GM19397 (cell line): ENCODE measurements around the gene GNG12.
"Not testable (repeated sequence)": the region's sequence is repeated elsewhere in the genome, so short reads cannot be mapped to it uniquely, and the experiment has no call there.

Source experiments
- ATAC-seq: cut with Tn5 transposase; IDR thresholded peaks from one replicate; pipeline ENCODE4 v1.9.1; 2021; ENCODE audit warnings: mild to moderate bottlenecking, moderate library complexity; ENCODE audit not compliant: unreplicated experiment

GNG12 gene

GRCh38 chr1:67735806-67736627 lies 97.2 kb downstream of the GNG12 start:
- ATAC-seq = peak; percentile 95

DNA sequence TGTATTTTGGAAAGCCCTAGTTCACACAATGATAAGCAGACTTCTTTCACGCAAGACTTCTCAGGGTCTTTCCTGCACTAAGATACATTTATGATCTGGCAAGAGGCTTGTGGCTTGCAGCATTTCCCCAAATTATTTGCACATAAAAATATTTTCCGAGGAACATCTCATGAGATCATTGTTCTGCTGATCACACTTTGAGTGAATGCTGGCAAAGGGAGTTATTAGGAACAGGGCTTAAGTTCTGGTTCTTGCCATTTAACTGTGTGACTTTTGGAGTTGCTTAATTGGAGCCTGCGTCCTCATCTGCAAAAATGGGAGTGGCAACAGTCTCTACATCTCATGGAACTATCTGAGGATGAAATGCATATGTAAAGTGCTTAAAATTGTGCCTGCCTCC lies 98.1 kb downstream of the GNG12 start:
- no peak for ATAC-seq

DNA sequence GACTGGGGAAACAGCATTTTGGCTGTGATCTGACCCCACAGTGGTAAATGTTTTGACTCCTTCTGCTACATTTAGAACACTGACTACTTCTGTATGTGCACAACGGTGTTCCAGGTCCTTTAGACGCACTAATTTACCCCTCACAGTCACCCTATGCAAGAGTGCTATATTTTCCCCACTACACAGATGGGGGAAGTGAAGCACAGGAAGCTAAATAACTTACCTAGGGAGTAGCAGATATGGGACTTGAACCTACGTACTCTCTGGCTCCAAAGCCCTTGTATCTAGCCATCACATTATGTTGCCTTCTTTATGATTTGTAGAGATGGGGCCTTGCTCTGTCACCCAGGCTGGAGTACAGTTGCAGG lies 99.0 kb downstream of the GNG12 start:
- no peak for ATAC-seq

DNA sequence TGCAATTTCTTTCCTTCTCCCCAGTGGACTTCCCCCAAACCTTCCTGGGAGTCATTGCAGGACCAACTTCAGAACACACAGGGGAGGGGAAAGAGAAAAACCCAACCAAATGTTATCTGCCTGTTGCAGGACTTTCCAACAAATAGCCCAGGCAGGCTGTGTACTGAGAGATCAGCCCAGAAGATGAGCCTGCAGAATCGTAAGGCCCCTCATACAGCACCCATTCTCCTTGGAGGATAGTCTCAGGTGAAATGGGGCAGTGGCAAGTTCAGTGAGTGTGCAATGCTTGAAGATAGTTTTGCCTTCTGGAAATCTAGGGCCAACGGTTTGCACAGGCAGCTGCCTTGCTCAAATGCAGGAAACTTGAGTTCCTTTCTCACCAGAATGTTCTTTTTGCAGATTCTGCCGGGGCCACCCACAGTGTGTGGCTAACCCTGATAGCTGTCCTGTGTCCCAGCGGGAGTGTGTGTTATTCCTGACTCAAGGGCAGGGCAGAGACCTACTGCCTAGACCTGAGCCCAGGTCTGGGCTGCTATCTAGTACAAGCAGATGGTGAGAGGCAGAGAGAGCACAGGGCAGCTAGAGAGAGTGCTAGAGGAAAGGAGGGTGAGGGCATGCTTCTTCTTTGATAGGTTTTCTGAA lies 99.5 kb downstream of the GNG12 start:
- no peak for ATAC-seq

DNA sequence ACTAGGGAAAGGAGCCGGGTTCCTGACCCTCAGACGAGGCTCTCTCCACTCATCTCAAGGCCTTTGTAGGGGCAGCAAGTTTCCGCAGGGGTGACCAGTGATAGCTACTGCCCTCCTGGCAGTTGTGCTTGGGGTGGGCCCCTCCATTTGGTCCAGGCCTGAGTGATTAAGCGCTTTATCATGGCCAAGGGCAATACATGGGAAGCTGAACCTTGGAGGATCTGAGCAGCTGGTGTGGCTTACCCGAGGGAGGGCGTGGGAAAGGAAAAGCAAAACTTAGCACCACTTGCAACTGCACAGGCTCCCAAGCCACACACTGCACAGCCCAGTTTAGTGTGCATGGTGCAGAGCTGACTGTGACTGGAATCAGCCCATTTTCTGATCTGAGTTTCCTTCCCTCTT lies 100.5 kb downstream of the GNG12 start:
- ATAC-seq = no peak

- ATAC-seq = no peak
These were observed 101.9 kb downstream of the GNG12 start for GRCh38 chr1:67731322-67731721.

DNA sequence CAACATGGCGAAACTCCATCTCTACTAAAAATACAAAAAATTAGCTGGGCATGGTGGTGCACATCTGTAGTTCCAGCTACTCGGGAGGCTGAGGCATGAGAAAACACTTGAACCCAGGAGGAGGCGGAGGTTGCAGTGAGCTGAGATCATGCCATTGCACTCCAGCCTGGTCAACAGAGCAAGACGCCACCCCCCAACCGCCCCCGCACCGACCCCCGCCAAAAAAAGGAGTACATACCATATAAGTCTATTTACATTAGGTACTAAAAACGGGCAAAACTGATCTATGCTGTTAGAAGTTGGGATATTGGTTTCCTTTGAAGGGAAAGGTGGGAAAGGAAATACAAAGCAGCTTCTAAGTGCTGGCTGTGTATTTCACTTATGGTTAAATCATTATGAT lies 103.0 kb downstream of the GNG12 start:
- ATAC-seq = not testable (repeated sequence)

DNA sequence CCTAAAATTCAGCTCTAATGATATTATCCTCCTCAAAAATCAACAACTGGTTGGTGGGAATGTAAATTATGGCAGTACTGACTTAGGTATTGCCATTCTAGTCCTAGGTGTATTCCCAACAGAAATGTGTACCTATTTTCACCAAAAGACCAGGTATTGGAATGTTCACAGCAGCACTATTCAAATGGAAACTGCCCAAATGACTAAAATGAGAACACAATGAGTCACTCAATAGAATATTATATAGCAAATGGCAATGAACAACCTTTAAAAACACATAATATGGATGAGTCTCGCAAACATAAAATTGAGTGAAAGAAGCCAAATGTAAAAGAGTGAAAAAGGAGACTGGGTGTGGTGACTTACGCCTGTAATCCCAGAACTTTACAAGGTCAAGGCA lies 103.4 kb downstream of the GNG12 start:
- ATAC-seq = no peak

GRCh38 chr1:67726224-67726623 lies 107.0 kb downstream of the GNG12 start:
- ATAC-seq = no peak

GRCh38 chr1:67724928-67725560 lies 108.2 kb downstream of the GNG12 start:
- no peak for ATAC-seq

- no peak for ATAC-seq
These were observed 109.6 kb downstream of the GNG12 start for GRCh38 chr1:67723620-67724019.

- ATAC-seq = no peak
These were observed 110.1 kb downstream of the GNG12 start for GRCh38 chr1:67723126-67723525.

DNA sequence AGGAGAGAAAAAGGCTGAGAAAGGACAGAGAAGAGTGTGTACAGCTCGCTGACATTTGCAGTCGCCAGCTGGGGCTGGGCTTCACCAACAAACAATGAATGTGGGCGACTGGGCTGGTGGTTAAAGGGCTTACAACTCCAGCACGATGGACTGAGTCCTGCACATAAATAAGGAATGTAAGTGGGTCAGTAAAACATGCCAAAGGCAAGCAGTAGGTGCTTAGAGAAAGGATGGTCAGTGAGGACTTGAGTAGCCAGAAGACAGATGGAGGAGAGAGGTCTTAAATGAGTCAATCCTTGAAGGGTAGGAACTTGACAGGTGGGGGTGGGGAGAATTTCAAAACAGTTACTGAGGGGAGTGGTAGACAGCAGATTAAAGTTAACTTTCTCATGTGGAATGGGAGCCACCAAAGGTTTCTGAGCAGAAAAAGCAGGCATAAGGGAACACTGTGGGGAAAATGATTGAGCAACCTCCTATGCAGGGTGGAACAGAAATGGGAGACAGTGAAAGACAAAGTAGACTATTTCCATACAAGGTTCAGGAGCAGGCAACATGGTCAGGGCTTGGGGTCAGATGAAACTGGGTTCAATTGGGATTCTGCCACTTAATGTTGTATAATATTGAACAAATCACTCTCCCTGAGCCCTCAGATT lies 110.8 kb downstream of the GNG12 start:
- ATAC-seq = no peak

DNA sequence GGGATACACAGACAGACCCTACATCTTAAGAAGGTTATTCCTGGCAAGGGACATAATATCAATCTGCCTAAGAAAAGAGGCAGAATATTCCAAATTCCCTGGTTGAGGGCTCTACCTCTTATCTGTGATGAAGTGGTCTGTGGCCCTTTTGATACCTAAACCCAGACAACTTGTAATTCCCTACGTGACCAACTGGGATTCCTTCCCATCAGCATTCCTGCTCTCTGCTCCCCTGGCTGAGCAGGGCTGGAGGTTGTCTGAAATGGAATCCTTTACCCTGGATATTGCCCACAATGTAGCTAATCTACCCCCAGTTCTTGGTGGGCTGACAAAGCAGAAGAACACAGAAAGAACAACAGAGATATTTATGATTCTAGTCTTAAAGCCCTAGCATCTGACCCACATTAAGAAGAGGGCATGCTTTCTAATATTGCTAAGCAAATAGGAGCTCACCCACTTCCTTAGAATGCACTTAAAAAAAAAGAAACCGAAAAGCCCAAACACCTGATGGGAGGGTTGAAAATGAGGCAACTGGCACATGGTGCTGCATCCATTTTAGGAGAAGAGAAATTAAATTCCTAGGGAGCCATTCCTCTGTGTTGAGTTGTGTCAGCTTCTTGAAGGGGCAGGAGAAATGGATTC lies 111.5 kb downstream of the GNG12 start:
- no peak for ATAC-seq

GRCh38 chr1:67721112-67721511 lies 112.2 kb downstream of the GNG12 start:
- no peak for ATAC-seq

DNA sequence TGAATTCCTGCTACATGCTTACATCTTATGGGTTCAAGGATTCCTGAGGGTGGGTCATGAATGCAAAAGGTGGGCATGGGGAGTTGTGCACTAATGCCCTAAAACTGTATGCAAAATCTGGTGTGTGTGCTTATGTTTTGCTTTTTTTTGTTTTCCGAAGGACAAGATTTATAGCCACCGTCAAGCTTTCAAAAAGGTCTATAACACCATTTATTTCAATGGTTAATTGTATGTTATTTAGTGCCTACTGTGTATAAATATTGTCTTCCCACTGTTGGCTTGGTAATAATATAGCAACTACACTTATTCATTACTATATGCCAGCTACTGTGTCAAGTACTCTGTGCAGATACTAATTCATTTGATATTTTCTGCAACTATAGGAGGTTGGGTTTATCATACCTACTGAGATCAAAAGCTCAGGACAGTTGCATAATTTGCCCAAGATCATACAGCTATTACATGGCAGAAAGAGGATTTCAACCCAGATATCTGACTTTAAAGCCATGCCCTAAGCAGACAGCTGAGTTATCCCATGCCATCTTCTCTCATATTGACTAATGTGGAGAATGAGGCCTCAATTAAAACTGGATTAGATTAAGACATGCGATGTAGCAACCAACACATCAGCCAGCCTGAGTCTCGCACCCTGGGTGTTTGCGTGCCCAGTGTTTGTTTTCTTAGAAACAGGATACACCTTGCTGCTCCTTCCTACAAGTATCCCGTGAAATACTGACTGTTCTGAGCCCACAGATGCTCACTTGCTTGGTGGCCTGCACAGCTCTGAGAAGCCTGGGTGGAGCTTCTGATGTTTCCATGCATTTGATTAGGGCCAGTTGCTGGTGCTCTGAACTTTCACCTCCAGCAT lies 113.7 kb downstream of the GNG12 start:
- no peak for ATAC-seq

DNA sequence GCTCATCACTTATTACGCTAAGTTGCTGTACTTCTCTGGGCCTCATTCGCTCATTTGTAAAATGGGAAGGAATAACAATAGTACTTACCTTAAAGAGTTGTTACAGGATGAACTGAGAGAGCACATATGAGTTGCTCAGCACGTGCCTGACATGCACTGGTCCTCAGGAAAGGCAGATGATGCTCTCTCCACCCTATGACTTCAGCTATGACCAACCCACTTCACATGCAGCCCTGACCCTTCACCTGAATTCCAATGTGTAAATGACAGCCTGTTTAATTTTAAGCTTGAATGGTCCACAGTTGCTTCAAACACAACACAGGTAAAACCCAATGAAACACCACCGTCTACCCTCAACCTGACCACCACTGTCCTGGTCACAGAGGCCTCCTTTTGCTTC lies 115.4 kb downstream of the GNG12 start:
- no peak for ATAC-seq

DNA sequence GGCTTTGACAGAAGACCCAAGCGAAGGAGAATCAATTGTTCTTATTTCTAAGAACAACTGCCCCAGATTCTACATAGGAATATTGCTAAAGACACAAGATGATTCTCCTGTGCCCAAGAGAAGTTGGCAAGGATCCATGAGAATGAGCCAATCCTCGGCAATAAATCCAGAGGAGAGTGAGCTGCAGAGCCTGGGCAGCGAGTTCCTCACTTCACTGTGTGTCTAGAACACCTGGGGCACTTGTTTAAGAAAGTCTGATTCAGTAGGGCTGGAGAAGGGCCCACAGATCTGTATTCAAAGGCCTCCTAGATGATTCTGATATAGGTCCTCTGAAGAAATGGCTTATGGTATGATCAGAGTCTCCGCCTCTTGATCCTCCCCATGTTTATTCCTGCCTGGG lies 116.5 kb downstream of the GNG12 start:
- no peak for ATAC-seq

GRCh38 chr1:67715819-67716218 lies 117.4 kb downstream of the GNG12 start:
- no peak for ATAC-seq
